Effector memory CD4-positive, alpha-beta T cell (primary cell): ENCODE measurements around the gene BTRC.

Source experiments
- DNase-seq, 3 donors: peaks; one replicate each; pipeline ENCODE4 v3.0.0-alpha.2; 2020
- H3K27ac ChIP-seq: 2 replicates; pipeline ENCODE4 v1.7.0; 2013; ENCODE audit warnings: mild to moderate bottlenecking, low read length, moderate library complexity; ENCODE audit not compliant: insufficient read depth, poor library complexity, severe bottlenecking
- H3K27me3 ChIP-seq: replicated peaks from 2 replicates; pipeline ENCODE4 v1.7.0; 2013; ENCODE audit warnings: mild to moderate bottlenecking, low read length; ENCODE audit not compliant: insufficient read depth, control insufficient read depth, poor library complexity, severe bottlenecking
- H3K36me3 ChIP-seq: 2 replicates; pipeline ENCODE4 v1.7.0; 2013; ENCODE audit warnings: mild to moderate bottlenecking, low read length, moderate library complexity; ENCODE audit not compliant: control insufficient read depth, insufficient read depth
- H3K4me1 ChIP-seq: 2 replicates; pipeline ENCODE4 v1.7.0; 2013; ENCODE audit warnings: low read length, mild to moderate bottlenecking; ENCODE audit not compliant: control insufficient read depth, insufficient read depth, poor library complexity, severe bottlenecking
- H3K4me3 ChIP-seq: 2 replicates; pipeline ENCODE4 v1.7.0; 2013; ENCODE audit warnings: low read length, low read depth, mild to moderate bottlenecking; ENCODE audit not compliant: insufficient read depth, poor library complexity, severe bottlenecking
- H3K9me3 ChIP-seq: 2 replicates; pipeline ENCODE4 v1.7.0; 2013; ENCODE audit warnings: mild to moderate bottlenecking, low read length, moderate library complexity; ENCODE audit not compliant: control insufficient read depth

BTRC gene

DNA sequence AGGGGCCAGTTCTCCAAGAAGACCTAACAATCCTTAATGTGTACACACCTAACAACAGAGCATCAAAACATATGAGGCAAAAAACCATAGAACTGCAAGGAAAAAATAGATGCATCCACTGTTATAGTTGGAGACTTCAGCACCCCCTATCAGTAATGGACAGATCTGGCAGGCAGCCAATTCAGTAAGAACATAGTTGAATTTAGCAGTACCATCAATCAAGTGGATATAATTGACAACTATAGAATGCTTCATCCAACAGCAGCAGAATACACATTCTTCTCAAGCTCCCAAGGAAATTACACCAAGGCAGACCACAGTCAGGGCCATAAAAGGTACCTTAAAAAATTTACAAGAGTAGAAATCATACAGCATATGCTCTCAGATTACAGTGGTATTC lies 191.9 kb downstream of the BTRC start:
- H3K4me3 ChIP-seq, result no peak overlapping the region
- DNase-seq, result no peak

DNA sequence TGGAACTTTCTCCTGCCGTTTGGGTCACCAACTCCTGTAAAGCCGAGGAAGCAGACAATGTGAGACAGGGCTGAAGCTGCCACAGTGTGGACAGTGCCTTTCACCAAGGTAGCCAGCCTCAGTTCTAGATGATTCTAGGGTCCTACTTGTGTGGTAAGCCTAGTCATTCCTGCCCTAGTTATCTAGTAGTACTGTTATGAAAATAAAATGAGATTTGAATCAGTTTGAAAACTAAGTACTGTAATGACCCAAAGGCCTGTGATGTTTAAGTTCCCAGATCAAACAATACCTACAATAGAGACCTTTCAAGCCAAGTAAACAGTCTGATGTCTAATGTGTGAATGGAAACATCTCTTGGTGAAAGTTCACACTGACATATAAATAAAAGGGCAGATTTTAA lies 197.0 kb downstream of the BTRC start:
- no peak for DNase-seq
- Histone ChIP-seq H3K4me1 (no peaks in the 10 kb centered on the region), H3K36me3 (peaks cover 7% of the 10 kb centered on the region), H3K4me3 (no peak overlapping the region), H3K27me3 (no peaks in the 10 kb centered on the region), H3K9me3 (no peaks in the 10 kb centered on the region), H3K27ac (no peak overlapping the region)

More for the DNA sequence above, 191.9 kb downstream of the BTRC start:
- Histone ChIP-seq H3K36me3 (no peaks in the 10 kb centered on the region), H3K4me1 (no peaks in the 10 kb centered on the region), H3K27ac (no peak overlapping the region), H3K27me3 (no peaks in the 10 kb centered on the region), H3K9me3 (no peaks in the 10 kb centered on the region)

DNA sequence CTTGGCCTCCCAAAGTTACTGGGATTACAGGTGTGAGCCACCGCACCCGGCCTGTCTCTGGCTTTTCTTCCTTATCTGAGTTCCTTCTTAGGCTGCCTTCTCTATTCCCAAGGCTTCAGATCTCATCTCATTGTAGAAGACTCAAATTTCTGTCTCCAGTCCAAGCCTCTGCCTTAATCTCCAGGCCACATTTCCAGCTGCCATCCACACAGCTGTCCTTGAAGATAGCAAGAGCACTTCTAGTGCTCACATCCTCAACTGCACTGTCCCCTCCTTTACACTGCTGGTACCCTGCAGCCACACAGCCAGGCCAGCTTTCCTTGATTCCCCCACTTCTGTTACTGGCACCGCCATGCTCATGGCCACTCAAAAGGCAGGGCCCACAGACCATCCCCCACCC lies 198.5 kb downstream of the BTRC start:
- peaks cover under 1% of the 10 kb centered on the region for H3K4me1 ChIP-seq
- H3K27me3 ChIP-seq, result no peaks in the 10 kb centered on the region
- no peaks in the 10 kb centered on the region for H3K9me3 ChIP-seq
- H3K27ac ChIP-seq, result no peak overlapping the region
- no peak for DNase-seq
- H3K4me3 ChIP-seq, result no peak overlapping the region
- peaks cover 7% of the 10 kb centered on the region for H3K36me3 ChIP-seq

DNA sequence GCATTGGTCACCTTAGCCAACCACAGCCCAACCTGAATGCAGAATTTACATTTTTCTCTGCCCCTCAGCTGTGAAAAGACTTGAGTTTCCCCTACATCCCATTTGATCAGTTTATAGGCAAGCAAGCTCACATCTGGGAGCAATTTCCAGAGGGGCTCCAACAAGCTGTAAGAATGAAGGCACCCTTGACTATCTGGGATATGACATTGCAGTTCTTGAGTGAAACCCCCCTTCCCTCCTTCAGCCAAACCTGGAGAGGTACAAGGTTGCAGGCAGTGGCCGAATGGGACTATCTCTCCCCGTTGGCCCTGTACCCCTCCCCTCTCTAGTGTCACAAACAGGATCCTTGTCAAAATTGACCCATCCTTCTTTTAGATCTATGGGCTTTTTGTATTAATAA lies 203.6 kb downstream of the BTRC start:
- DNase-seq, result no peak
- Histone ChIP-seq H3K9me3 (no peaks in the 10 kb centered on the region), H3K27me3 (no peaks in the 10 kb centered on the region), H3K36me3 (peaks cover 7% of the 10 kb centered on the region), H3K4me1 (peaks cover 10% of the 10 kb centered on the region), H3K27ac (no peak overlapping the region), H3K4me3 (no peak overlapping the region)

DNA sequence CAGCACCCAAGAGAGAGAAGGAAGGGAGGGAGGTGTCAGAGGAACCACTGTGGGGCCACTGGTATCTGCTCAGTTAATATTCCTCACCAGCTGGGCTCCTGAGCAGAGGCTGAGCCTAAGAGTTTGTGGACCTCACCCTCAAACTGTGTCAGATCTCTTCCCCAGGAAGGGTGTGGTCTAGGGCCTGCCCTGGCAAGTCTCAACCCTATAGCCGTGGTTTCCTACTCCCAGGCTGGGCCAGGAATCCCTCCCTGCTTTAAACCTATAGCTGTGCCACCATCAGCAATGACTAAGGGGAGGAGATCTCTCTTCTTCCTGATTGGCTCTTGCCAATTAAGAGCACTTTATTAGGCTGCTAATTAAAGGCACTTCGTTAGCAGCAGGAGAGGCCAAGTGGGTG lies 204.2 kb downstream of the BTRC start:
- DNase-seq, result no peak
- Histone ChIP-seq H3K27me3 (no peaks in the 10 kb centered on the region), H3K9me3 (no peaks in the 10 kb centered on the region), H3K4me1 (peaks cover 10% of the 10 kb centered on the region), H3K4me3 (no peak overlapping the region), H3K36me3 (peaks cover 7% of the 10 kb centered on the region), H3K27ac (no peak overlapping the region)

DNA sequence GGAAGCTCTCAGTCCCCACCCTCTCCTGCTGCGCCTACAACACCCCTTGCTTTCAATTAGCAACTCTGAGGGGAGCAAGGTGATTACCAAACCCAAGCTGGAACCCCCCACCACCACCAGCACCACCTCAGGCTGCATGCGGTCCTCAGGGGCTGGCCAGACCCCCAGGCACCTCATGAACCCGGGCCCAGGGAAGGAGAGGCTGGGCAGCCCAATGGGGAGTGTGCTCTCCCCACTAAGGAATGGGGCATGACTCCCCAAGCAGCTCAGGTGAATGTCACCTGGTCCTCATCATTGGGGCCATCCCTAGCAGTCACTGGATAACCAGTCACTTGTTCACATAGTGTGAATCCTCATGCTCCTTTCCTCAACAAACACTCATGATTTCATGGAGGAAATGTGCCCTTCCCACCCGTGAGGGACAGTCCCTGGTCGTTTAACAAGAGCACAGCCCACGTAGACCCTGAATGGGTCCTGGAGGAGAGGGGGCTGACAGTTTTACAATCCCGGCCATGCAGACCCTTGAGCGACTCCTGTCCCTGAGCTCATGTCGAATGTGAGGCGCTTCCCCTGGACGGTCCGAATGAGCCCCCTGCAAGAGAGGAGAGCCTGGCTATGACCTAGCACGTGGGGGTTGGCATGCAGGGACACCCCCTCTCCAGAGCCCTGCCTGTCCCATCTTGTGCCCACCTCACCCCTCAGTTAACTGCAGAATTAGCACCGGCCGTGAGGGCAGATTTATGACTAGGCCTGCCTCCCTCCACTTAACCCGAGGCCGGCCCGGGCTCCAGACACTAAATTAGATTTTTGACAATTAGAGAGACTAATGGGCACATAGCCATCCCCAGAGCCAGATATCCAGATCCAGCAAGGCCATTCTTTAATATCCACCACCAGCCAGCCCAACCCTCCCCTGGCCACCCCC lies 205.0 kb downstream of the BTRC start:
- peaks cover 5% of the 10 kb centered on the region for H3K27me3 ChIP-seq
- no peaks in the 10 kb centered on the region for H3K9me3 ChIP-seq
- no peak overlapping the region for H3K27ac ChIP-seq
- H3K4me3 ChIP-seq, result no peak overlapping the region
- H3K4me1 ChIP-seq, result peaks cover 10% of the 10 kb centered on the region
- H3K36me3 ChIP-seq, result peaks cover 2% of the 10 kb centered on the region
- no peak for DNase-seq

DNA sequence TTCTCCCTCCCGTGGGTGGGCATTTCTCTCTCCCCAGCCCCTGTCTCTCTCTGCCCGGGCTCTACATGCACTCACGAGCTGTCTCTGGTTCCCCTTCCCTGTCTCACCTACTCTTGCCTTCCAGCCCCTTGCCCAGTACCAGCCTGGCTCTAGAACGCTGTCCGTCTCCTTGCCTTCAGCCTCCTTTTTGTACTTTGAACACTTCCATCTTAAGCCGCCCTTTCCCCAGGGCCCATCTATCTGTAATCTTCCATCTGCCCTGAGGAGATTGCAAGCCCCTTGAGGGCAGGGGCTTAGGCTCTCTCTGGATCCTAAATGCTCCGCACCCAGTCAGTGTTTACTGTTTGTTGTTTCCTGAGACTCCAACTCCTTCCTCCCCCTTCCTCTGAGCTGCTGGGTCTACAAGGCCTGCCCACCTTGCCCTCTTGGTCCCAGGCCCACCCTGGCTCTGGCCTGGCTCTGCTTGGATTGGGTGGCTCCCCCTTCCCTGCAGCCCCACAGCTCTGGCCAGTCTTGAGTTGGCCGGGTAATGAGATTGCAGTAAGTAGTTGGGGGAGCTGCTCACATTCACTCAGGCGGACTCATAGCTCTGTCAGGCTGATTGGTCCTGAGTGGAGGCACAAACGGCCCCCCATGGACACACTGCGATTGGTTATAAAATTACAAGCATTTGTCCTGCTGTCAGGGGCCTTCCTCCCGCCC lies 205.8 kb downstream of the BTRC start:
- Histone ChIP-seq H3K27me3 (peaks cover 5% of the 10 kb centered on the region), H3K9me3 (no peaks in the 10 kb centered on the region), H3K27ac (no peak overlapping the region), H3K36me3 (no peaks in the 10 kb centered on the region), H3K4me1 (peaks cover 10% of the 10 kb centered on the region), H3K4me3 (no peak overlapping the region)
- DNase-seq, result no peak

DNA sequence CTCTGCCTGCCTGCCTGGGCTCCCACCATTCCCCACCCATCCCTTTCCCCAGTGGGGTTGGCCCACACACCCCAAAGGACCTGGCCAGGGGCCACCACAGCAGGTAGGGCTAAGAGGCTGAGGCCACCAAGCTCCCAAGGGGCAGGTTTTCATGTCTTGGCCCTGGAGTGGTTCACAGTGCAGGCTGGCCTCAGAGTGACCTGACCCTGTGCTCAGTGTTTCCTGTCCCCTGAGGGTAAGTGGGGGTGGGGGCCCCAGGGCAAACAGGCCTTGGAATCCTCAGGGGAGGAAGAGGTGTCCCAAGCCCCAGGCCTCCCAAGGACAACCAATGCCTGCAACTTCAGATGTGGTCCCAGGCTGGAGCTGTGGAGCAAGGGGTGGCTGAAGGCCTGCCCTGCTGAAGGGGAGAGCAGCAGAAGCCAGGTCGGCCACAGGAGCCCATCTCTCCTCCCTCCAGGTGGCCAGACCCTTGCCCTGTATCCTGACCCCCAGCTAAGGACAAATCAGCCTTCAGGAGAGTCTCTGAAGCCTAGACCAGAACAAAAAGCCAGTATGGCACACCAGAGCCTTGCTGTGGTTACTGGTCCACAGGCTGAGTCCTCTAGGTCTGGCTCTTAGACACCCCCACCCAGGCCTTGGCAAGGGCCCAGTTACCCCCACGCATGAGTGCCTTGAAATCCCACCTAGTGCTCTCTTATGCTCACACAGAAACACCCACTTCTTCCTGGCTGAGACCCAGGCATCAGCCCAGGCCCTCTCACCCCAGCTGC lies 206.5 kb downstream of the BTRC start:
- no peaks in the 10 kb centered on the region for H3K9me3 ChIP-seq
- H3K27ac ChIP-seq, result no peak overlapping the region
- peaks cover 10% of the 10 kb centered on the region for H3K4me1 ChIP-seq
- H3K36me3 ChIP-seq, result no peaks in the 10 kb centered on the region
- H3K27me3 ChIP-seq, result peaks cover 5% of the 10 kb centered on the region
- H3K4me3 ChIP-seq, result no peak overlapping the region
- no peak for DNase-seq

DNA sequence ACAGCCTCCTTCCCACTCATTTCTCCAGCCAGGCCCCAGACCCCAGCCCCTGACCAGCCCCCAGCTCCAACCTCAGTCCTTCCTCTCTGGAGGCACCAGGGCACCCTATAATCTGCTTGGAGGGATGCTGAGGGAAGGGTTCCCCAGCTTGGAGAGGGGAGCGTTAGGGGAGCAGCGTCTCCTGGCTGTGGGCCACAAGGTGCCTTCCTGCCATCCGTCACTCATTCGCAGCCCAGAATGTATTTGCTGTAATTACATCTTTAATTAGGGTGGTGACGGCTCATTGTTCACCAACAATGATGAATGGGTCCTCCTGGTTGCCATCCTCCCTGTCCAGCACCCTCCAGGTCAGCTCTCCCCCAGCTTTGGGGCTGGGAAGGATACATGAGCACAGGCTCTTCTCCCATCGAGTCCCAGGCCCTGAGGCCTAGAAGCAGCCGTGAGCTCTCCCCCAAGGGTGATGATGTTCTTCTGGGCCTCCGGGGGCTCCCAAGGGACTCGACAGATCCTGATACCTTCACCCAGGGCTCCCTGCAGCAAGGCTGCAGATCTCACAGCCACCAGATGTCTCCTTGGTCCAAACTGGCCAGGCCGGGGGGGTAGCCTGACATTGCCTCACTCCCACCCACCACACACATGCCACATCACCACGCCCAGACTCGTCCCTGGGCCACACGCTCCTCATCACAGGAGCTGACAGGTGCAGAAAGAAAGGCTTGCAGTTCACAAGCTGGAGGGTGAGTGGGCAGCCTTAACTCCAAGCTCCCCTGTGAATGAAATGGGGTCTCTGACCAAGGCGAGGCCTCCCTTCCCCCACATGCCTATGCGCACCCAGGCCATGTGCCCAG lies 207.3 kb downstream of the BTRC start:
- Histone ChIP-seq H3K36me3 (no peaks in the 10 kb centered on the region), H3K27me3 (peaks cover 8% of the 10 kb centered on the region), H3K4me1 (peaks cover 10% of the 10 kb centered on the region), H3K9me3 (no peaks in the 10 kb centered on the region), H3K4me3 (no peak overlapping the region), H3K27ac (no peak overlapping the region)
- no peak for DNase-seq
